ENCODE measurements around the gene PIP5K1A. TPM values are rescaled to one million over a fixed set of nuclear protein-coding genes. Genes with fewer than 3 reads are reported as not detected.

Gene PIP5K1A
- total RNA-seq, 8 experiments from 2014 or later = 44.2 to 113 (median 62.5) TPM

GRCh38 chr1:151238467-151238739 lies 40.1 kb downstream of the PIP5K1A start:
- ATAC-seq (replicated peaks in 6 of 8) = peak in 6 of 8 experiments; percentile 31 to 99 (median 70)
- Histone ChIP-seq H3K4me3 (no peak overlapping the region), H3K27ac (no peak overlapping the region), H3K4me1 (replicated peaks in 1 of 2) (no peaks in the 10 kb centered on the region)
- in situ Hi-C loops (cut with MboI; ENCODE audit: low pct_unique_long_range_greater_than_20kb in 2 of 9, low sequenced_read_pairs in 9 of 9, unreplicated experiment in 9 of 9) = no loop called here
- 0 to 78% (median 37%) methylated on average over 1 of the region's 1 CpG; no CpG with 5 or more reads in 4 of the 10 experiments for whole genome bisulfite sequencing, 10 experiments

DNA sequence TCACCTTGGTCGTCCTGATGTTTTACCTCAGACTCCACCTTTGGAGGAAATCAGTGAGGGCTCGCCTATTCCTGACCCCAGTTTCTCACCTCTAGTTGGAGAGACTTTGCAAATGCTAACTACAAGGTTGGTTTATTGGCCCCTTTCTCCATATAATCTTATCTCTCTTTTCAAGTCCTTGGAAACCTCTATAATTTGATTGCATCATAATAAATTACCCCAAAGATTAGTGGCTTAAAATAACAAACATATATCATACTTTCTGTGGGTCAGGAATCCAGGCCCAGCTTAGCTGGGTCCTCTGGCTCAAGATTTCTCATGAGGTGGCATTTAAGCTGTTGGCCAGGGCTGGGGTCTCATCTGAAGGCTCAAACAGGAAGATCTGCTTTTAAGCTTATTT lies 44.1 kb downstream of the PIP5K1A start:
- Histone ChIP-seq H3K4me1 (replicated peaks in 1 of 2) (no peaks in the 10 kb centered on the region), H3K4me3 (no peak overlapping the region), H3K27ac (no peak overlapping the region)
- WGBS, 10 experiments = 80 to 100% (median 92%) methylated on average over 1 to 2 of the region's 2 CpGs; no CpG with 5 or more reads in 4 of the 10 experiments
- ATAC-seq (replicated peaks in 6 of 8) = no peak
- in situ Hi-C loops (cut with MboI; ENCODE audit: low pct_unique_long_range_greater_than_20kb in 2 of 9, low sequenced_read_pairs in 9 of 9, unreplicated experiment in 9 of 9) = no loop called here

DNA sequence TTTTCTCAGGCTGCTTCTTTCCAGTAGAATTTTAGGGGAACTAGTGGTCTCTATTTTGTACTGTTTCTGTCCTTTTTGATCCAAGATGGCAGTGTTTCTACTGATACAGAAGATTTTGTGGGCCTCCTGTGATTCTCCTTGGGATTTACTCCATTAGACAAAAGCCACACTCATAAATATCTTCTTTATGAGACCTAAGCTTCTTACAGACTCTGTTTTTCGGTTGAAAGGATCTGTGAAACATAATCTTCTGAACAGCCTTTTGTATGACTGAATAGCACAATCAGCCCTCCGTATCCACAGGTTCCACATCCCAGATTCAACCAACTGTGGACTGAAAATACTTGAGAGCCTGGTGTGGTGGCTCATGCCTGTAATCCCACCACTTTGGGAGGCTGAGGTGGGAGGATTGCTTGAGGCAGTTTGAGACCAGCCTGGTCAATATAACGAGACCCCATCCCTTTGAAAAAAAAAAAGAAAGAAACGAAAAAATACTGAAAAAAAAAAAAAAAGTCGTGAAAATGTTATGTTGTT lies 45.4 kb downstream of the PIP5K1A start:
- Histone ChIP-seq H3K27ac (no peak overlapping the region), H3K4me3 (no peak overlapping the region), H3K4me1 (replicated peaks in 1 of 2) (no peaks in the 10 kb centered on the region)
- in situ Hi-C loops (cut with MboI; ENCODE audit: low pct_unique_long_range_greater_than_20kb in 2 of 9, low sequenced_read_pairs in 9 of 9, unreplicated experiment in 9 of 9) = no loop called here
- no peak for ATAC-seq (replicated peaks in 6 of 8)
- WGBS, 10 experiments = 60 to 99% (median 88%) methylated on average over 2 to 5 of the region's 5 CpGs

DNA sequence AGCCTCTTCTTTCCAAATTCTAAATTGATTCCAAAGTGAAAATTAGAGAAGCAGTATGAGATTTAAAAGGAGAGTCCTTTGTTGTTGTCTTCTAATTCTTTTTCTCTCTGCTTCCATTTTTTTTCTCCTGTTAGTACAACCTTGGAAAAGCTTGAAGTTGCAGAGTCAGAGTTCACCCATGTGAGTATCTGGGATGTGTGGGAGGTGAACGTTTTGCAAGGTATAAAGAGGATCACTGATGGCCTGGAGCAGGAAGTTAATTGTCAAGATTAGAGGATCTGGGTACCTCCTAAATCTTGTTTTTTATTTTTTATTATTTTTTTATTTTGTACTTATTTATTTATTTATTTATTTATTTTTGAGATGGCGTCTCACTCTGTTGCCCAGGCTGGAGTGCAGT lies 48.4 kb downstream of the PIP5K1A start:
- 52 to 100% (median 95%) methylated on average over 1 to 2 of the region's 2 CpGs for WGBS, 10 experiments
- in situ Hi-C loops (cut with MboI; ENCODE audit: low pct_unique_long_range_greater_than_20kb in 2 of 9, low sequenced_read_pairs in 9 of 9, unreplicated experiment in 9 of 9) = no loop called here
- H3K4me1 ChIP-seq (replicated peaks in 1 of 2) = no peaks in the 10 kb centered on the region
- H3K4me3 ChIP-seq = no peak overlapping the region
- H3K27ac ChIP-seq = no peak overlapping the region
- no peak for ATAC-seq (replicated peaks in 6 of 8)

DNA sequence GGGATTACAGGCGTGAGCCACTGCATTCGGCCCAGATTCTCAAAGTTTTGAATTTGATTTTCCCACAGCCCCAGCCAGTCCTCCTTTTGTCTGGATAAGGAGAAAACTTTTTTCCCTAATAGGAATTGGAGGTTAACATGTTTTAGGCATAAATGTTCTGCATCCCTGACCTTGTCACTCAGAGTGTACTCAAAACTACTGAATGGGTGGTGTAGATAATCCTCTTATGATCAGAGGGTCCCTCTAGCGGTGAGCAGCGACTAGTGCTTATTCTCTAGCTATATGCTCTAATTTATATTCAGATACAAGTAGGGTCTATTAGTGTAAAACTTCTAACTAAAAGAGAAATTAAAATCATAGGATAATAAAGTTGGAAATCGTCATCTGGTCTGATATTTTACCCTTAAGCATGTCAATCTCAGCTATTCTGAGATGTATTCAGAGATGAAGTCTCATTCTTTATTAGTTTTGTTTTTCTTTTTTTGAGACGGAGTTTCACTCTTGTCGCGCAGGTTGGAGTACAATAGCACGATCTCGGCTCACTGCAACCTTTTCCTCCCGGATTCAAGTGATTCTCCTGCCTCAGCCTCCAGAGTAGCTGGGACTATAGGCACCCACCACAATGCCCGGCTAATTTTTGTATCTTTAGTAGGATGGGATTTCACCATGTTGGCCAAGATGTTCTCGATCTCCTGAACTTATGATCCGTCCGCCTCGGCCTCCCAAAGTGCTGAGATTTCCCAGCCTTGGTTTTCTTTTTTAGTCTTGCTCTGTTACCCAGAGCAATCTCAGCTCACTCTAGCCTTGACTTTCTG lies 53.5 kb downstream of the PIP5K1A start:
- no peak overlapping the region for H3K27ac ChIP-seq
- in situ Hi-C loops (cut with MboI; ENCODE audit: low pct_unique_long_range_greater_than_20kb in 2 of 9, low sequenced_read_pairs in 9 of 9, unreplicated experiment in 9 of 9) = no loop called here
- 45 to 73% (median 59%) methylated on average over 2 to 16 of the region's 16 CpGs for WGBS, 10 experiments
- ATAC-seq (replicated peaks in 6 of 8) = peak in 3 of 8 experiments; percentile 9 to 38 (median 12)
- no peak overlapping the region for H3K4me3 ChIP-seq
- H3K4me1 ChIP-seq (replicated peaks in 1 of 2) = peaks cover 6 to 7% of the 10 kb centered on the region in 2 donors

GRCh38 chr1:151254217-151255213 lies 56.2 kb downstream of the PIP5K1A start, which contains the start of gene PSMD4:
Gene PSMD4, plus strand, starts transcription at chr1:151254734. Its CDS starts 49 bp downstream, at chr1:151254783.
- Histone ChIP-seq H3K4me3 (peak within 1 kb of the TSS; percentile 80 to 97 (median 92)), H3K4me1 (replicated peaks in 1 of 2) (peaks cover 6 to 7% of the 10 kb centered on the region in 2 donors), H3K27ac (peak within 1 kb of the TSS; percentile 88 to 94)
- WGBS, 10 experiments = 0 to 29% (median 0%) methylated on average over 2 to 24 of the region's 56 CpGs; no CpG with 5 or more reads in 1 of the 10 experiments
- in situ Hi-C loops (cut with MboI; ENCODE audit: low pct_unique_long_range_greater_than_20kb in 2 of 9, low sequenced_read_pairs in 9 of 9, unreplicated experiment in 9 of 9) = no loop called here
- peak; percentile 95 to 99 (median 98) for ATAC-seq (replicated peaks in 6 of 8)

DNA sequence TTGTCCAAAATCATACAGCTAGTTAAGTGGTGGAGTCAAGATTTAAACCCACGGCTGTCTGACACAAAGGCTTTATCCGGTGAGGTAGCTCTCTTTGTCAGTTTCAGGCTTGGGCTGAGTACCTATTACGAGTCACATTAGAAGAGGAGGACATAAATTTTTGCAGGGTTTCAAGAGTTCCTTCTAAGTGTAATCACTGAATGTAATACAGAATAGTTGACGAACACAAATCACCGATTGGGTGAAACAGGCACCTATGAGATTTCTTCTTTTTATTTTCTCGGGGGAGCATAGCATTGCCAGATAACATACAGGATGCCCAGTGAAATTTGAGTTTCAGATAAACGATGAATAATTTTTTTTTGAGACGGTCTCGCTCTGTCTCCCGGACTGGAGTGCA lies 57.0 kb downstream of the PIP5K1A start:
- Histone ChIP-seq H3K27ac (peak overlapping the region; percentile 88 to 94), H3K4me1 (replicated peaks in 1 of 2) (peaks cover 6 to 7% of the 10 kb centered on the region in 2 donors), H3K4me3 (peak overlapping the region; percentile 80 to 97 (median 92))
- in situ Hi-C loops (cut with MboI; ENCODE audit: low pct_unique_long_range_greater_than_20kb in 2 of 9, low sequenced_read_pairs in 9 of 9, unreplicated experiment in 9 of 9) = no loop called here
- ATAC-seq (replicated peaks in 6 of 8) = no peak
- WGBS, 10 experiments = 0 to 57% (median 31%) methylated on average over 5 to 10 of the region's 10 CpGs; no CpG with 5 or more reads in 1 of the 10 experiments

- no peak overlapping the region for H3K4me3 ChIP-seq
- H3K4me1 ChIP-seq (replicated peaks in 1 of 2) = peaks cover 6 to 7% of the 10 kb centered on the region in 2 donors
- no peak overlapping the region for H3K27ac ChIP-seq
- WGBS, 10 experiments = 83 to 100% (median 98%) methylated on average over 1 to 2 of the region's 2 CpGs
- no peak for ATAC-seq (replicated peaks in 6 of 8)
- in situ Hi-C loops (cut with MboI; ENCODE audit: low pct_unique_long_range_greater_than_20kb in 2 of 9, low sequenced_read_pairs in 9 of 9, unreplicated experiment in 9 of 9) = no loop called here
Measured at GRCh38 chr1:151259351-151259750, 61.0 kb downstream of the PIP5K1A start.

DNA sequence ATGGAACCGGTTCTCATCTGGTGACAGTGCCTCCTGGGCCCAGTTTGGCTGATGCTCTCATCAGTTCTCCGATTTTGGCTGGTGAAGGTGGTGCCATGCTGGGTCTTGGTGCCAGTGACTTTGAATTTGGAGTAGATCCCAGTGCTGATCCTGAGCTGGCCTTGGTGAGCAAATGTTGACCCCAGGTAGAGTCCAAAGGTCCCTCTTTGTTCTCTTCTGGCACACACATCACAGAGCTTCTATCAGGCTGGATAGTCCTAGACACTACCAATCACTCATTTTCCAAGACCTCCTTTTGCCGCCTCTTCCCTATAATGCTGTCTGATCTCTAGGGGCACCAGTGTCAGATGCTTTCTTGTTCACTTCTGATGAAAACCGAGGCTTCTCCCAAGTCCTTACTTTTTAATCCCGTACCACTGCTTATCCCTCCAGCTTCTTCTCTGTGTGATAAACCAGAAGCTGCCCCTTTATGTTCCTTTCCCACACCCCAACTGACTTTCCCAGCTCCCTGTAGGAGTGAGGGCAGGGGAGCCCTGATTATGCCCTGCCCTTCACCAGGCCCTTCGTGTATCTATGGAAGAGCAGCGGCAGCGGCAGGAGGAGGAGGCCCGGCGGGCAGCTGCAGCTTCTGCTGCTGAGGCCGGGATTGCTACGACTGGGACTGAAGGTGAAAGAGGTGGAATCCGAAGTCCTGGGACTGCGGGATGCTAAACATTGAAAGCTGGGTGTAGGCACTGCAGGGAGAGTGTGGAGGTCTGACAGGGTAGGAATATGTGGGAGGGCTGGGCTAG lies 67.3 kb downstream of the PIP5K1A start:
- Histone ChIP-seq H3K4me3 (no peak overlapping the region), H3K27ac (no peak overlapping the region), H3K4me1 (replicated peaks in 1 of 2) (no peaks in the 10 kb centered on the region)
- no peak for ATAC-seq (replicated peaks in 6 of 8)
- in situ Hi-C loops (cut with MboI; ENCODE audit: low pct_unique_long_range_greater_than_20kb in 2 of 9, low sequenced_read_pairs in 9 of 9, unreplicated experiment in 9 of 9) = no loop called here
- WGBS, 10 experiments = 75 to 97% (median 94%) methylated on average over 2 to 10 of the region's 14 CpGs; no CpG with 5 or more reads in 1 of the 10 experiments

GRCh38 chr1:151266315-151266714 lies 68.0 kb downstream of the PIP5K1A start:
- 89 to 100% (median 97%) methylated on average over 1 to 3 of the region's 3 CpGs; no CpG with 5 or more reads in 4 of the 10 experiments for WGBS, 10 experiments
- in situ Hi-C loops (cut with MboI; ENCODE audit: low pct_unique_long_range_greater_than_20kb in 2 of 9, low sequenced_read_pairs in 9 of 9, unreplicated experiment in 9 of 9) = no loop called here
- no peaks in the 10 kb centered on the region for H3K4me1 ChIP-seq (replicated peaks in 1 of 2)
- no peak overlapping the region for H3K27ac ChIP-seq
- ATAC-seq (replicated peaks in 6 of 8) = no peak
- H3K4me3 ChIP-seq = no peak overlapping the region

- Histone ChIP-seq H3K4me1 (replicated peaks in 1 of 2) (no peaks in the 10 kb centered on the region), H3K27ac (no peak overlapping the region), H3K4me3 (no peak overlapping the region)
- no peak for ATAC-seq (replicated peaks in 6 of 8)
- 65 to 100% (median 89%) methylated on average over 1 to 8 of the region's 8 CpGs; no CpG with 5 or more reads in 2 of the 10 experiments for WGBS, 10 experiments
- in situ Hi-C loops (cut with MboI; ENCODE audit: low pct_unique_long_range_greater_than_20kb in 2 of 9, low sequenced_read_pairs in 9 of 9, unreplicated experiment in 9 of 9) = no loop called here
Measured at GRCh38 chr1:151266821-151267220, 68.5 kb downstream of the PIP5K1A start.

DNA sequence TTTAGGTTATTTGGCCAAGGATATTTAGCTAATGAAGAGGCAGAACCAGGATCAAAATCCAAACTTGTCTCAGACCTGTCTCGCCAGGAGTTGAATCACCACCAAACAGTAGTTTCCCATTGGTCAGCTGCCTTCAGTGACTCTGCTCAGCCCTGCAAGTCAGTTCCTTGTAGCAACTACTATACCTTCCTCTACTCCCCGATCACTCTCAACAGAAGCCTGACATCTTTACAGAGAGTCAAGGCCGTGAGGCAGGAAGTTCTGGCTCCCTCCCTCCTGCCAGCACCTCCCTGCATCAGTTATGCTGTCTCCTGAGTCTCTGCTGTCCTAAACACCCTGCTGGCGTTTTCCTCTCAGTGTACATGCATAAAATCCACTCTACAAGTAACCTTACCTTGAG lies 69.4 kb downstream of the PIP5K1A start:
- Histone ChIP-seq H3K4me1 (replicated peaks in 1 of 2) (no peaks in the 10 kb centered on the region), H3K27ac (no peak overlapping the region), H3K4me3 (no peak overlapping the region)
- ATAC-seq (replicated peaks in 6 of 8) = no peak
- in situ Hi-C loops (cut with MboI; ENCODE audit: low pct_unique_long_range_greater_than_20kb in 2 of 9, low sequenced_read_pairs in 9 of 9, unreplicated experiment in 9 of 9) = no loop called here
- WGBS, 10 experiments = 7 to 91% (median 80%) methylated on average over 1 to 4 of the region's 4 CpGs; no CpG with 5 or more reads in 2 of the 10 experiments

Data from motor neuron (in vitro differentiated cells).